B cell (primary cell): ENCODE measurements around the gene VARS1.

Source experiments
- CTCF ChIP-seq: fragments of 200-600 bp; IDR thresholded peaks from one replicate; pipeline ENCODE4 v1.8.0; 2022; ENCODE audit warnings: antibody characterized with exemption, mild to moderate bottlenecking
- EZH2 ChIP-seq: IDR thresholded peaks from 2 replicates; pipeline ENCODE4 v1.6.1; 2012; ENCODE audit warnings: borderline replicate concordance, low read depth, mild to moderate bottlenecking, moderate library complexity, low read length; ENCODE audit not compliant: insufficient read depth, poor library complexity, severe bottlenecking

- TF ChIP-seq CTCF (peak; percentile 34), EZH2 (no peak)
Observed at GRCh38 chr6:31806470-31807272, 11.1 kb upstream of the VARS1 start, which contains the start of gene LSM2.
